H1 (cell line): ENCODE data around the gene KLHL17. TPM values are rescaled to one million over a fixed set of nuclear protein-coding genes. Genes with fewer than 3 reads are reported as not detected.

Experiments used
- polyA plus RNA-seq, 7 experiments: library from polyadenylated mRNA; depleted of rRNA in 3 of 7; stranded (reverse) in 5 of 7; unstranded in 2 of 7; fragments of >200 nt in 5 of 7; fragments of 200-250 nt in 2 of 7; gene quantifications; 1 replicate in 5 of 7; 2 replicates in 1 of 7; 4 replicates in 1 of 7; pipeline versions ENCODE4 v1.2.1 to v1.2.3, GENCODE V29; 2011 to 2013; ENCODE audit warnings: missing spikeins in 2 of 7, mixed read lengths in 2 of 7
- total RNA-seq: library from RNA; stranded (reverse); fragmentation: NEBNext Ultra II Directional; extraction: Animal tissue kit (Norgen Biotek cat#: 25700); gene quantifications from 2 replicates; pipeline ENCODE4 v1.2.1, GENCODE V29; 2021
- TF ChIP-seq, protein P1 (sequence below): fragments of 300-600 bp; sonication (generic); IDR thresholded peaks from 2 replicates; pipeline ENCODE4 v1.7.1; 2012; ENCODE audit warnings: low read length, moderate library complexity, mild to moderate bottlenecking, inconsistent platforms; ENCODE audit not compliant: insufficient replicate concordance

Gene KLHL17
- total and polyA plus RNA-seq, 2 of the 8 experiments (the other 6 are each of a cell fraction or from before 2014, with no cell fraction given), result 32.6 to 36.1 TPM

GRCh38 chr1:941015-941587 lies 19.3 kb upstream of the KLHL17 start (continued):
- TF ChIP-seq, protein P1, sequence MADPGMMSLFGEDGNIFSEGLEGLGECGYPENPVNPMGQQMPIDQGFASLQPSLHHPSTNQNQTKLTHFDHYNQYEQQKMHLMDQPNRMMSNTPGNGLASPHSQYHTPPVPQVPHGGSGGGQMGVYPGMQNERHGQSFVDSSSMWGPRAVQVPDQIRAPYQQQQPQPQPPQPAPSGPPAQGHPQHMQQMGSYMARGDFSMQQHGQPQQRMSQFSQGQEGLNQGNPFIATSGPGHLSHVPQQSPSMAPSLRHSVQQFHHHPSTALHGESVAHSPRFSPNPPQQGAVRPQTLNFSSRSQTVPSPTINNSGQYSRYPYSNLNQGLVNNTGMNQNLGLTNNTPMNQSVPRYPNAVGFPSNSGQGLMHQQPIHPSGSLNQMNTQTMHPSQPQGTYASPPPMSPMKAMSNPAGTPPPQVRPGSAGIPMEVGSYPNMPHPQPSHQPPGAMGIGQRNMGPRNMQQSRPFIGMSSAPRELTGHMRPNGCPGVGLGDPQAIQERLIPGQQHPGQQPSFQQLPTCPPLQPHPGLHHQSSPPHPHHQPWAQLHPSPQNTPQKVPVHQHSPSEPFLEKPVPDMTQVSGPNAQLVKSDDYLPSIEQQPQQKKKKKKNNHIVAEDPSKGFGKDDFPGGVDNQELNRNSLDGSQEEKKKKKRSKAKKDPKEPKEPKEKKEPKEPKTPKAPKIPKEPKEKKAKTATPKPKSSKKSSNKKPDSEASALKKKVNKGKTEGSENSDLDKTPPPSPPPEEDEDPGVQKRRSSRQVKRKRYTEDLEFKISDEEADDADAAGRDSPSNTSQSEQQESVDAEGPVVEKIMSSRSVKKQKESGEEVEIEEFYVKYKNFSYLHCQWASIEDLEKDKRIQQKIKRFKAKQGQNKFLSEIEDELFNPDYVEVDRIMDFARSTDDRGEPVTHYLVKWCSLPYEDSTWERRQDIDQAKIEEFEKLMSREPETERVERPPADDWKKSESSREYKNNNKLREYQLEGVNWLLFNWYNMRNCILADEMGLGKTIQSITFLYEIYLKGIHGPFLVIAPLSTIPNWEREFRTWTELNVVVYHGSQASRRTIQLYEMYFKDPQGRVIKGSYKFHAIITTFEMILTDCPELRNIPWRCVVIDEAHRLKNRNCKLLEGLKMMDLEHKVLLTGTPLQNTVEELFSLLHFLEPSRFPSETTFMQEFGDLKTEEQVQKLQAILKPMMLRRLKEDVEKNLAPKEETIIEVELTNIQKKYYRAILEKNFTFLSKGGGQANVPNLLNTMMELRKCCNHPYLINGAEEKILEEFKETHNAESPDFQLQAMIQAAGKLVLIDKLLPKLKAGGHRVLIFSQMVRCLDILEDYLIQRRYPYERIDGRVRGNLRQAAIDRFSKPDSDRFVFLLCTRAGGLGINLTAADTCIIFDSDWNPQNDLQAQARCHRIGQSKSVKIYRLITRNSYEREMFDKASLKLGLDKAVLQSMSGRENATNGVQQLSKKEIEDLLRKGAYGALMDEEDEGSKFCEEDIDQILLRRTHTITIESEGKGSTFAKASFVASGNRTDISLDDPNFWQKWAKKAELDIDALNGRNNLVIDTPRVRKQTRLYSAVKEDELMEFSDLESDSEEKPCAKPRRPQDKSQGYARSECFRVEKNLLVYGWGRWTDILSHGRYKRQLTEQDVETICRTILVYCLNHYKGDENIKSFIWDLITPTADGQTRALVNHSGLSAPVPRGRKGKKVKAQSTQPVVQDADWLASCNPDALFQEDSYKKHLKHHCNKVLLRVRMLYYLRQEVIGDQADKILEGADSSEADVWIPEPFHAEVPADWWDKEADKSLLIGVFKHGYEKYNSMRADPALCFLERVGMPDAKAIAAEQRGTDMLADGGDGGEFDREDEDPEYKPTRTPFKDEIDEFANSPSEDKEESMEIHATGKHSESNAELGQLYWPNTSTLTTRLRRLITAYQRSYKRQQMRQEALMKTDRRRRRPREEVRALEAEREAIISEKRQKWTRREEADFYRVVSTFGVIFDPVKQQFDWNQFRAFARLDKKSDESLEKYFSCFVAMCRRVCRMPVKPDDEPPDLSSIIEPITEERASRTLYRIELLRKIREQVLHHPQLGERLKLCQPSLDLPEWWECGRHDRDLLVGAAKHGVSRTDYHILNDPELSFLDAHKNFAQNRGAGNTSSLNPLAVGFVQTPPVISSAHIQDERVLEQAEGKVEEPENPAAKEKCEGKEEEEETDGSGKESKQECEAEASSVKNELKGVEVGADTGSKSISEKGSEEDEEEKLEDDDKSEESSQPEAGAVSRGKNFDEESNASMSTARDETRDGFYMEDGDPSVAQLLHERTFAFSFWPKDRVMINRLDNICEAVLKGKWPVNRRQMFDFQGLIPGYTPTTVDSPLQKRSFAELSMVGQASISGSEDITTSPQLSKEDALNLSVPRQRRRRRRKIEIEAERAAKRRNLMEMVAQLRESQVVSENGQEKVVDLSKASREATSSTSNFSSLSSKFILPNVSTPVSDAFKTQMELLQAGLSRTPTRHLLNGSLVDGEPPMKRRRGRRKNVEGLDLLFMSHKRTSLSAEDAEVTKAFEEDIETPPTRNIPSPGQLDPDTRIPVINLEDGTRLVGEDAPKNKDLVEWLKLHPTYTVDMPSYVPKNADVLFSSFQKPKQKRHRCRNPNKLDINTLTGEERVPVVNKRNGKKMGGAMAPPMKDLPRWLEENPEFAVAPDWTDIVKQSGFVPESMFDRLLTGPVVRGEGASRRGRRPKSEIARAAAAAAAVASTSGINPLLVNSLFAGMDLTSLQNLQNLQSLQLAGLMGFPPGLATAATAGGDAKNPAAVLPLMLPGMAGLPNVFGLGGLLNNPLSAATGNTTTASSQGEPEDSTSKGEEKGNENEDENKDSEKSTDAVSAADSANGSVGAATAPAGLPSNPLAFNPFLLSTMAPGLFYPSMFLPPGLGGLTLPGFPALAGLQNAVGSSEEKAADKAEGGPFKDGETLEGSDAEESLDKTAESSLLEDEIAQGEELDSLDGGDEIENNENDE, result no peak
